Measurements from ENCODE around the gene SLC7A8.

The SLC7A8 gene

DNA sequence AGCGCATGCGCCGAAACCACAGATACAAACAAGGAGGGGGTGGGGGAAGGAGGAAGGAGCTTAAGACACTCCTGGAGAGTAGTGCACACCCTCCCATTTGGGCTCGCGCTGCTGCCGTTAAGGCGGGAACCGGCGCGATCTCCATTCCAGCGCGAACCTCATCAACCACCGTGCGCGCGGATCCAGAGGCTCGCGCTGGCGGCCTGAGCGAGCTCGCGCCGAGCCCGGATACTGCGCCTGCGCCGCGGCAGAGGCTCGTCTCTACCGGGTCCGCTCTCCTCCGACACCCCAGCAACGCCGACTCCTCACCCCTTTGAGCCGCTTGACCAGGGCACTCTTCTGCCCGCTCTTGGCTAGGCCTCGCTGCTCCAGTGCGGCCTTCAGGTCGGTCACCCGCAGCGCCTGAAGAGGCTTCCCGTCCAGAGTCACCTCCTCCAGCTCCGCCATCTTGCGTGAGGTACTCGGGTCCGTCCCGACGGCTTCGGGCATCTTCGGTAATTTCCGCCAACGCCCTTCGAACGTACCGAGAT, 88.7 kb downstream of the SLC7A8 start, which contains the start of gene ACIN1:
ACIN1 (minus strand) TSS at position 471 of the 530 bp plus-strand sequence; CDS start at position 447, 24 bp downstream.
- no peak for DNase-seq (ENCODE audit: low read depth, low spot score)

DNA sequence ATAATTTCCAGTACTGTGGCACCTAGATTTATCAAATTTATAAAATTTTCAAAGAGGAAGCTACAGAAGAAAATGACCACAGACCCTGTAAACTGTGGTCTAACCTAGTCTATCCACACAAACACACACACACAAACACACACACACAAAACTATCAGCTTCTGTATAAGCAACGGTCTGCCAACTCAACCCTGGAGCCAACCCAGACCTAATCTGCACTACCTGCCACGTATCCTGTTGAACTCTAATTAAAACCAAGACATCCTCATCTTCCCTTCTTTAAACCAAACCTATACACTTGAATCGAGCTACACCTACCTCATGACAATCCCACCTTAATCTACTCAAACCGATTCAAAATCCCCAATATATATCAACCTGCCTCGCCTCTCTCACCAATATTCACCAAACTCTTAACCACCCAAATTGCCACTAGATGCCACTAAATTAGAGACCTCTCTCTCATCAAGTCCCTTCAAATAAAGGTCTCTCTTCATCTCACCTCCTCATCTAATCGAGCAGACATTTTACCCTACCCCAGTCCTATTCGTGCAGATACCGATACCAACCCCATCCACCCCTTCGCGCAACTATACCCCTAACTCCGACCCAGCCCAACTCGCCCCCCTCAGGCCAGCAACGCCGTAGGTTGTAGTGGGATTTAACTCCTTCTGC, 89.3 kb downstream of the SLC7A8 start:
- DNase-seq (ENCODE audit: low read depth, low spot score), result peak; percentile 47

- DNase-seq (ENCODE audit: low read depth, low spot score), result no peak
Observed at GRCh38 chr14:23093526-23093925, 89.9 kb downstream of the SLC7A8 start.

GRCh38 chr14:23093104-23093503, 90.4 kb downstream of the SLC7A8 start:
- no peak for DNase-seq (ENCODE audit: low read depth, low spot score)

DNA sequence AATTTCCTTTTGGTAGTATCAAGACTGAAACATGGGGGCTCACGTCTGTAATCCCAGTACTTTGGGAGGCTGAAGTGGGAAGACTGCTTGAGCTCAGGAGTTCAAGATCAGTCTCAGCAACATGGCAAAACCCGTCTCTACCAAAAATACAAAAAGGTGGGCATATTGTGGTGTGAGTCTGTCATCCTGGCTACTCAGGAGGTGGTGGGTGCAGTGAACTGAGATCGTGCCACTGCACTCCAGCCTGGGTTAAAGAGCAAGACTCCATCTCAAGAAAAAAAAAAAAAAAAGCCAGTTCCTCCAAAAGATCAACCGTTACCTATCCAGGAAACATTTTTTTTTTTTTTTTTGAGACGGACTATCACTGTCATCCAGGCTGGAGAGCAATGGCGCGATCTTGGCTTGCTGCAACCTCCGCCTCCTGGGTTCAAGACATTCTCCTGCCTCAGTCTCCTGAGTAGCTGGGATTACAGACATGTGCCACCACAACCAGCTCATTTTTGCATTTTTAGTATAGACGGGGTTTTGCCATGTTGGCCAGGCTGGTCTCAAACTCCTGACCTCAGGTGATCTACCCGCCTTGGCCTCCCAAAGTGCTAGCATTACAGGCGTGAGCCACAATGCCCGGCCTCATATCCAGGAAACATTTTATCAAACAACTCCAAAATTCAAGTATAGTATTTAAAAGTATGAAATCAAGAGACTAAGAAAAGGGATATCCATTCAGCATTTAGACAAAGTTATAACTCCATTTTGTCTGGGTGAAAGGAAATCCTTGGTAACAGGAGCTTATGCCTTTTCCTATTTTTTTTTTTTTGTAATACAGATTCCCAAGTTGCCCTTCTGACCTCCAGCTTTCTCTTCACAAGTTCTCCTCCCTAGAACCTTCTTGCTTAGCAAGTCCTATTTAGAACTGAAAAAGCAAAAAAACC, 91.9 kb downstream of the SLC7A8 start:
- DNase-seq (ENCODE audit: low read depth, low spot score), result no peak

- DNase-seq (ENCODE audit: low read depth, low spot score), result no peak
Observed at GRCh38 chr14:23090254-23090636, 93.2 kb downstream of the SLC7A8 start.

DNA sequence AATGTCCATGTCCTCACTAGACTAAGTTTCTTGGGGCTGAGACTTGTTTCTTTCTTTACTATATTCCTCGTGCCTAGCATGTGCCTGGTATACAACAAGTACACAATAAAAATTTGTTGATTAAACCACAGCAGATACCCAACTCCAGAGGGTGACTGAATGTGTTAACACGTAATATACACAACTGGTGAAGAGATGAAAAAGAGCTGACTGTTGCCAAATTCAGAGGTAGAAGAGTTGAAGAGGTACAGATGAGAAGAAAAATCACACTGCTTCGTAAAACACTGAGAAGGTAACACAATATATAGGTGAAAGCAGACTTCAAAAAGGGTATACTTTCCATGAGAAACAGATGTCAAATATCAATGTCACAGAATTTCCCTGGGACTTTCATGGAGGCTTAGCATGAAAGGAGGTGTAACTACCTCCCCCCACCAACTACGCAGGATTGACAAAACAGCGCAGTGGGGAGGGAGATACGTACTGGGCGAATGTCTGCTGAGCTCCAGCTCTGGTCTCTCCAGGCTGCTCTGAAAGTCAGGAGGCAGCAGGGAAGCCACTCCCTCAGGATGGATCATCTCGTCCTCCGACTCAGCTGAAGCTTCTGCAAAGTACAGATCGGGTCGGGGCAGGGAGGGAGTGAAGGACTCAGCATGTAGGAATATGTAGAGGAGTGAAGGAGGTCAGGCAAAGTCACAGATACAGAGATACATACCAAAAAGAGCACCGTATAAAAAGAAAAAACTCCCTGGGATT, 93.8 kb downstream of the SLC7A8 start:
- DNase-seq (ENCODE audit: low read depth, low spot score), result no peak

DNA sequence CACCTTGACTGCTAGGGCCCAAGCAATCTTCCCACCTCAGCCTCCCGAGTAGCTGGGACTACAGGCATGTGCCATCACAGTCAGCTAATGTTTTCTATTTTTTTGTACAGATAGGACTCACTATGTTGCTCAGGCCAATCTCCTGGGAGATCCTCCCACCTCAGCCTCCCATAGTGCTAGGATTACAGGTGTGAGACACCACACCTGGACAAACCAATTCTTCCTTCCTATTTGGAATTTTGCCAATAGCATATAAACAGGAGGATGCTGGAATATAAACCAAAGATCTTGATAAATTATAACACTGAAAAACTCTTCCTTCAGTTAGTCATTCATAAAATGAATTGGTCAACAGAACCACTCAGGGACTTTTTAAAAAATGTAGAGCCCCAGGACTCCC, 96.9 kb downstream of the SLC7A8 start:
- no peak for DNase-seq (ENCODE audit: low read depth, low spot score)

GRCh38 chr14:23085458-23085857, 98.0 kb downstream of the SLC7A8 start:
- no peak for DNase-seq (ENCODE audit: low read depth, low spot score)

DNA sequence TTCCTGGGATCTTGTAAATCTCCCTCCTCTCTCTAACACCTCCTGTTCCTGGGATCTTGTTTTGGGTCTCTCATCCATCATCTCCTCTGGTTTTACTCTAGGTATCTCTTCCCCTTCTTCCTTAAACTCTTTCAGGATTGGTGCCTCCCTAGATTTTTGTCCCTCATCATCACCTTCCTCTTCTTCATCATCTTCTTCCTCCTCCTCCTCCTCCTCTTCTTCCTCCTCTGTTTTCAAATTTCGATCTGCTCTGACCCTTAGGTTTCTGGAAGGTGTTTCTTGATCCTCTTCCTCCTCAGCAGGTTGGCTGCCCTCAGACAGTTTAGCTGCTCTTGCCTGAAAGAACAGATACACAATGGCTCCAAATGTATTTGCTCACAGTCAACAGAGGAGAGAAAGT, 103.0 kb downstream of the SLC7A8 start:
- DNase-seq (ENCODE audit: low read depth, low spot score), result no peak

GRCh38 chr14:23079716-23080115, 103.7 kb downstream of the SLC7A8 start:
- no peak for DNase-seq (ENCODE audit: low read depth, low spot score)

- DNase-seq (ENCODE audit: low read depth, low spot score), result no peak
Observed at GRCh38 chr14:23078692-23079116, 104.8 kb downstream of the SLC7A8 start.

- no peak for DNase-seq (ENCODE audit: low read depth, low spot score)
Observed at GRCh38 chr14:23077962-23078361, 105.5 kb downstream of the SLC7A8 start.

DNA sequence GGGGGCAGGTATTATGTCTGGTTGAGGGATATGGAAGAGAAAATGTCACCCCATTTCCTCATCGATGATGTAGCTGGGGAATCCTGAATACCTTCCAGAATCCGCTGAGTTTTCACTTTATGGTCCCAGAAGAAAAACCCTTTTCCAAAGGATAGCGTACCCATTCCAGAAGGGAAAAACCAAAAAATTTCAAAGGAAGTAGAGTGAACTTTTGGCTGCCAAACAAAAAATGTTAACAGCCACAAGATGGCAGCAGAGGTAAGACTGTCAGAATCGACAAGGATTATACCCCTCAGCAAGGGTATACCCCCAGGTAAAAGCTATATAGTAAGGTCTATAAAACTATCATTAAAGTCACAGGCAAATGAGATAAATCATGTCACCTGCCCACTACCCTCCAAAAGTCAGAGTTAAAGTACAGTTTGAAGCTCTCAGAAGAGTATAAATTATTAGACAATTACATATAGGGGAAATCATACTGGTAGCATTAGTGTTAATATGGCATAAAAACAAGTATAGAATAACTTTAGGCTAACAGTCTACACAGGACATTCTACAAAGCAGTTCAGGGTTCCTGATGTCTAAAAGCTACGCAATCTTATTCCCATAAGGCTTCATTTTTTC, 106.6 kb downstream of the SLC7A8 start:
- no peak for DNase-seq (ENCODE audit: low read depth, low spot score)

Data from activated naive CD8-positive, alpha-beta T cell treated with anti-CD3 and anti-CD28 coated beads, Interleukin-2, amount 50 U/mL, for 16 hours (primary cell).